ENCODE measurements around the gene DTX1.

The DTX1 gene

GRCh38 chr12:113094738-113095137, 38.2 kb downstream of the DTX1 start:
- no peak for DNase-seq (ENCODE audit: low read depth)

GRCh38 chr12:113095405-113095804, 38.9 kb downstream of the DTX1 start:
- DNase-seq (ENCODE audit: low read depth): no peak

- DNase-seq (ENCODE audit: low read depth): no peak
These were observed 40.3 kb downstream of the DTX1 start for GRCh38 chr12:113096675-113097461.

- no peak for DNase-seq (ENCODE audit: low read depth)
These were observed 41.3 kb downstream of the DTX1 start for GRCh38 chr12:113097716-113098440.

GRCh38 chr12:113098441-113099028, 42.0 kb downstream of the DTX1 start:
- DNase-seq (ENCODE audit: low read depth): peak; percentile 39

- no peak for DNase-seq (ENCODE audit: low read depth)
These were observed 42.8 kb downstream of the DTX1 start for GRCh38 chr12:113099364-113099763.

- DNase-seq (ENCODE audit: low read depth): no peak
These were observed 43.2 kb downstream of the DTX1 start for GRCh38 chr12:113099764-113100163.

GRCh38 chr12:113101751-113102150, 45.2 kb downstream of the DTX1 start:
- no peak for DNase-seq (ENCODE audit: low read depth)

GRCh38 chr12:113102811-113103210, 46.3 kb downstream of the DTX1 start:
- DNase-seq (ENCODE audit: low read depth): no peak

- DNase-seq (ENCODE audit: low read depth): peak; percentile 59
These were observed 47.4 kb downstream of the DTX1 start for GRCh38 chr12:113103756-113104450.

GRCh38 chr12:113104953-113105510, 48.5 kb downstream of the DTX1 start:
- no peak for DNase-seq (ENCODE audit: low read depth)

GRCh38 chr12:113105606-113106271, 49.2 kb downstream of the DTX1 start:
- DNase-seq (ENCODE audit: low read depth): no peak

GRCh38 chr12:113106361-113106760, 49.8 kb downstream of the DTX1 start:
- DNase-seq (ENCODE audit: low read depth): no peak

- no peak for DNase-seq (ENCODE audit: low read depth)
These were observed 51.8 kb downstream of the DTX1 start for GRCh38 chr12:113108308-113108707.

- DNase-seq (ENCODE audit: low read depth): no peak
These were observed 52.8 kb downstream of the DTX1 start for GRCh38 chr12:113109360-113109759.

- no peak for DNase-seq (ENCODE audit: low read depth)
These were observed 53.5 kb downstream of the DTX1 start for GRCh38 chr12:113109872-113110599.

- no peak for DNase-seq (ENCODE audit: low read depth)
These were observed 54.7 kb downstream of the DTX1 start for GRCh38 chr12:113111247-113111646.

- no peak for DNase-seq (ENCODE audit: low read depth)
These were observed 55.7 kb downstream of the DTX1 start for GRCh38 chr12:113112043-113112899.

- no peak for DNase-seq (ENCODE audit: low read depth)
These were observed 56.9 kb downstream of the DTX1 start for GRCh38 chr12:113113397-113113796.
